GM19463 (cell line): Measurements from ENCODE around the gene FUT8.

ENCODE experiments used
- ATAC-seq: cut with Tn5 transposase; IDR thresholded peaks from one replicate; pipeline ENCODE4 v1.9.1; 2021; ENCODE audit warnings: mild to moderate bottlenecking, moderate library complexity; ENCODE audit not compliant: unreplicated experiment

FUT8 gene

DNA sequence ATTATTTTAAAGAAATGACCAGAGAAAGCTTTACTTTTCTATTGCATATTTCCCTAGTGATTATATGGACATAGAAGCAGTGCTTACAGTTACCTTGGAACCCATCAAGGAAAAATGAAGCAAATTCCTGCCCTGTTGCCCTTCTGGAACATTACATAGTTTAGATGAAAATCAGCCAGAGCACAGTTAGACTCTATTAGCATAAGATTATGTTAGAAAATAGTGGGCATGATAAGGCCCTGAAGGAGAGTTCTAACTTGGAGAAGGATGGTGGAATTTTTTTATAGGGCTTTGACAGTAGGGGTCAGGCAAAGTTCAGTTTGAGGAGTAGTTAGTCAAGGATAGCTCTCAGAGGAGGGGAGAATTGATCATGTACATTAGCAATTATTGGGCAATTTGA is 74.3 kb downstream of the FUT8 start:
- no peak for ATAC-seq

DNA sequence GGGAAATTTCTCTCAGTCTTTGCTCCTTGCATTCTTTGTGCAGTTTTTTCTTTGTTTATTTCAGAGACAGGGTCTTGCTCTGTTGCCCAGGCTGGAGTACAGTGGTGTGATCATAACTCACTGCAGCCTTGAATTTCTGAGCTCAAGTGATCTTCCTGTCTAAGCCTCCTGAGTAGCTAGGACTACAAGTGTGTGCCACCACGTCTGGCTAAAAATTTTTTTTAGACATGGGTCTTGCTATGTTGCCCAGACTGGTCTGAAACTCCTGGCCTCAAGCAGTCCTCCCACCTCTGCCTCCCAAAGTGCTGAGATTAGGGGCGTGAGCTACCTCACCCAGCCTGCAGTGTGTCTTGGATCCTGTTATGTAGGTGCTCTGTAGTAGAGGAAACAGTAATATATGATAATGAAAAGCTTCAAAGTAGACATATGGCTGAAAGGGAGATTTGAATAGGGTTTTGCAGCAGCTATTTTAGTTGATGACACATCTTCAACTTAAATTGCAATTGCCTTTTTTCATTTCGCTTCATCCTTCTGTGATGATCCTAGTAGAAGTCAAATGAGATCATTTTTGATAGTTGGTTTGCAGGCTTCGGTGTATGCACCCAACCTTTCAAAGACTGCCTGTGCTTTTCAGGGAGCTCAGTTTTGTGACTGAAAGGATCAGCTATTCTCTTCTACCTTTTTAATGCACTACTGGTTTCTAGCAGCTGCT is 75.4 kb downstream of the FUT8 start:
- no peak for ATAC-seq

DNA sequence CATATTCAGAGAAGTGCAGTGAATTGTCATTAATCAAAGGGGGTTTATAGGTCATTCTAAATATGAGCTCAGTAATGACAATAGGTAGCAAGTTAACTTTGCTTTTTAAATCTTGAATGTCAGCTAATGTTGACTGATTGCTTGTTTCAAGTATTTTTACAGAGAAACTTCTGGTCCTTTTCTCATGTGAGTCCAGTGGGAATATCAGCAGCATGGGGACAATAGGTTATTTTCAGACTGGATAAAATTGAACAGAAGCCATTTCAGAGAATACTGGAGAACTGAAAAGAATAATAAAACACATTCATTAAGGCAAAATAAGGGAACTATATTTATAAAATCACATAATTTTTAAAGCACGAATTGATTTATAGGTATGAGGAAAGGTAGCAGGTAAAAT is 78.7 kb downstream of the FUT8 start:
- no peak for ATAC-seq

DNA sequence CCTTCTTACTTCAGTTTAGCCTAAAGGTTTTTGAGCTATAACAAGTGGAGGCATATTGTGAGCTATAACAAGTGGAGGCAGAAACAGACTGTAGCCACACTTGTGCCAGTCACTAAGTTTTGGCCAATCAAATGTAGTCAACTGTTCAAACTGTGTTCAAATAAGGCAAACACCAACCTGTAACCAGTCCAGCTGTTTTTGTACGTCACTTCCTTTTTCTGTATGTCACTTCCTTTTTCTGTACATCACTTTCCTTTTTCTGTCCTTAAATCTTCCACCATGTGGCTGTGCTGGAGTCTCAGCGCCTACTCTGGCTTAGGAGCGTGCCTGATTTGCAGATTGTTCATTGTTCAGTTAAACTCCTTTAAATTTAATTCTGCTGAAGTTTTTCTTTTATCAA is 79.7 kb downstream of the FUT8 start:
- no peak for ATAC-seq

DNA sequence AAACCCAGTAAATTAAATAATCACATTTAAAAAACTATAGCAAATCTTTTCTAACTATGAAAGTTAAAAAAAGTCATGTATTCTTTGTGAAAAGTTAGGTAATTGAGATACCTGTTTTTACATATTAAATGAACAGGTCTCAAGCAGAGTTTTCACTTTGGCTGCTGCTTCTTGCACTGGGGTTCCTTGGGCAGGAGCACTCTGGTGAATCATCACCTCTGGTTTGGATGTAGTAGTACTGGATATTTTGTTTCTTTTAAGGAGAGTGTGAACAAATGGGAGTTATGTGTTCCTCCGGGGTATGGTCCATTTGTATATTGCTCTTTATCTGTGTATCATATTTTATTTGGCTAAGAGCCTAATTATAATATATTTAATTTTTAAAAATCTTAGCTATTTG is 82.7 kb downstream of the FUT8 start:
- no peak for ATAC-seq

DNA sequence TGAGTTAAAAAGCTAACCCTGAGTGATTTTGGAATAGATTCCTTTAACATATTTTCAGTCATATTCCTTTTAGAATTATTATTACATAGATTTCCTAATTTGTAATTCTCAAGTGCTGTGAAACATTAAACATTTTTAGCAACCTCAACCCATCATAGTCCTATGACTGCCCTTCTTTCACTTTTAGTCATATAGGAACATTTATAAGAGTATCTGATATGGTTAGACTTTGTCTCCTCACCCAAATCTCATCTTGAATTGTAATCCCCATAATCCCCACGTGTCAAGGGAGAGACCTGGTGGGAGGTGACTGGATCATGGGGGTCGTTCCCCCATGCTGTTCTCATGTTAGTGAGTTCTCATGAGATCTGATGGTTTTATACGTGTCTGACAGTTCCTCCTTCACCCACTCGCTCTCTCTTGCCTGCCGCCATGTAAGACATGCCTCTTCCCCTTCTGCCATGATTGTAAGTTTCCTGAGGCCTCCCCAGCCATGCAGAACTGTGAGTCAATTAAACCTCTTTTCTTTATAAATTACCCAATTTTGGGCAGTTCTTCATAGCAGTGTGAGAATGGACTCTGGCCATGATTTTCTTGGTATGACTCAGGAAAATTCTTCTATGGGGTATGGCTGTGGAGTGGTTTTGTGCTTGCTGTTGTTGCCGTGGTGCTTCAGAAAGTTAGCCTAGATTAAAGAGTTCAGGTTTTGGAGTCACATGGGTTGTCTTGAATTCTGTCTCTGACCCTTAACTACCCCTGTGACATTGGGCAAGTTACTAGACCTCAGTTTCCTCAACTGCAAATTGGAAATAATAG is 83.9 kb downstream of the FUT8 start:
- ATAC-seq, result no peak

DNA sequence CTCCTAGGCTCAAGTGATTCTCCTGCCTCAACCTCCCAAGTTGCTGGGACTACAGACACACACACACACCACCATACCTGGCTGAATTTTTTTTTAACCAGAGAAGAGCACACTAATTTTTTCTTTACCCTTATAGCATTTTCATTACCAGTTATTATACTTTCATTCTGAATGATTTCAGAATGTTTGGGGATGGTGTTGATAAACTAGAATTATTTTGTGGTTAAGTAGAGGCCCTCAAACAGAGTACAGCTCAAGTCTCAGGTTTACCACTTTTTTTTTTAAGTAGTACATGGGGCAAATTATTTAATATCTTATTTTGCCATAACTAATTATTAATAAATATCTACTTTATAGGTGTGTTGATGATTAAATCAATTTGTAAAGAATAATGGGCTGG is 86.6 kb downstream of the FUT8 start:
- ATAC-seq, result no peak

DNA sequence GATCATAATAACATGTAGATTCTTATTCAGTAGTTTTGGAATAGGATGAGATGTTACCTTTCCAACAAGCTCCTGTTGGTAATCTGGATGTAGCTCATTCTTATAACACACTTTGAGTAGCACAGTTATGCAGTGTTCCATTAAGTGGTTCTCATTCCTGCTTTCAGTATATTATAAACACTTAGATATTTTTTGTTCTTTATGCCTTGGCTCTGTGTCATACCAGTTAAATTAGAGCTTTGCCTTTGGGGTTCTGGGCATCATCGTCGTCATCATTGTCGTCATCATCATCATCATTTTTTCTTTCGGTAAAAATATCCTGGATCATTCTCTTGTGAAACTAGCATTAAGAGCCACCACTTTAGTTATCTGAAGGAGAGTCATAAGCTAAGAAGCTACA is 87.5 kb downstream of the FUT8 start:
- ATAC-seq, result no peak

DNA sequence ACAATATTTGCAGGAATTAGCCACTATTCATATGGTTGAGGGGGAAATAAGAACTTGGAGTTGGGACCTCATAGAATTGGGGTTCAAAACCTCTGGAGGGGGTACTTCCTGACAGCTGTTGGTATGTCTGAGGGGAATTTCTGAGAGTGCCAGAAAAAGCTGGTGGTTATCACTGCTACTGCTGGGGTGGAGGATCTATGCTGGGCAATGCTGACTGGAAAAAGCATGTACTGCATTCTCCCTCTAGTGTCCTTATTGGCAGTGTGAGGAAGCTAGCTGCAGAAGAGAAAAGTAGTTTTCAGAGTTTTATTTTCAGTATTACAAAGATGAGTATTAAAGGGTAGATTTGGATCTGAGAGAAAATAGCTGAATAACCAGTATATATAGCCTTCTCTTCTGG is 88.8 kb downstream of the FUT8 start:
- ATAC-seq, result peak; percentile 33

DNA sequence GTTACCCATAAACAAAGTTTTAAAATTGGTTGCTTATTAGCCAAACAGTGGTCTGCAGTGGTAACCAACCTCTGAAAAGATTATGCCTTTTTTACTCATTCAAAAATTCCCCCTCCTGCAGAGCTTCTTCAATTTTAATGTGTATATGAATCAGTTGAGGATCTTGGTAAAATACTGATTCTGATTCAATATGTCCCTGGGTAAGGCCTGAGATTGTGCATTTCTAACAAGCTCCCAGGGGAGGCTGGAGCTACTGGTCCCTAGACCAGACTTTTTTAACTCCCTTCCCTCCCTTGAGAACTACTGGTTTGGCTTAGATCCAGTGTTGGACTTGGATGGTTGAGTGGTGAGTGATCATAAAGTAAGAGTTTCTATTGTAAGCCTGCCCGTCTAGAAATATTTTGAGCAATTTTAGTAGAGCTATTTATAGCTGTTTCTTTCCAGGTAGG is 90.2 kb downstream of the FUT8 start:
- peak; percentile 63 for ATAC-seq

DNA sequence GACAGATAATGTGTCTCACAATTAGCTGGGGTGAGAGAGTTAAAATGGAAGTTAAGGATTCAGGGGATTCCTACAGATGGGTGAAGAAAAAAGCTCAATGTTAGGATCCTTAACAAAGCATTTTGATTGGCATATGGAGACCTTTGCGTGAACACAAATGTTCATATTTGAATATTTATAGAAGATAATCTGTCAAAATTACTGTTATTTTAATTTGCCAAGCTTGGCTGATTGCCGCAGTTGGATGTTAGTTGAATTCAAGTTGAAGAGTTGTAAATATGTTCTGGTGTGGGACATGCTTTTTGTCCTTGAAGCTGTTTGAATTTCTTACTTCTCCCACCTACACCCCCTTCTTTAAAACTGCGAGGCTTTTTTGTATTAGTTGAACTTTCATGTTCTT is 91.2 kb downstream of the FUT8 start:
- no peak for ATAC-seq

DNA sequence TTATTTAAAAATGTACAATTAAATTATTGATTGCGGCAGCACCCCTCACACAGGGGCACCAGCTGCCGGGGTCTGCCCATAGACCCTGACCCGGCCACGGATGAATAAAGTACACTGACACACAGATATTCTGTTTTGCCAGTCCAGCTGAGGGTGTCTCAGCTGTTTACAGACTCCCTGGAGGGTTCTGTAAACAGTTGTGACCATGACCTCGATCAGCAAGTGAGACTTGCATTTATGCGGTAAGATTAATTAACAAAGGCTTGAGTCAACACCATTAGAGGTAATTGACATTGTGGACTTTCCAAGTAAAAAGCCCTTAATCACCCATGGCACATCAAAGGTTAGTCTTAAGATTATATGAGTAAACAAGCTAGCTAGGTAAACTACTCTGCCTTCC is 94.3 kb downstream of the FUT8 start:
- no peak for ATAC-seq

DNA sequence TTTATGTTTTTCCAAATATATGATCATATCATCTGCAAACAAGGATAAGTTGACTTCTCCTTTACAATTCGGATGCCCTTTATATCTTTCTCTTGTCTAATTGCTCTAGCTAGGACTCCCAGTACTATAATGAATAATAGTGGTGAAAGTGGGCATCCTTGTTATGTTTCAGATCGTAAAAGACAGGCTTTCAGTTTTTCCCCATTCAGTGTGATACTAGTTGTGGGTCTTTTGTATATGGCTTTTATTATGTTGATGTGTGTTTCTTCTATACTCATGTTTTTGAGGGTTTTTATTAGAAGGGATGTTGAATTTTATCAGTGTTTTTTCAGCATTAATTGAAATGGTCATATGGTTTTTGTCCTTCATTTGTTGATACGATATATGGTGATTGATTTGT is 97.3 kb downstream of the FUT8 start:
- no peak for ATAC-seq

DNA sequence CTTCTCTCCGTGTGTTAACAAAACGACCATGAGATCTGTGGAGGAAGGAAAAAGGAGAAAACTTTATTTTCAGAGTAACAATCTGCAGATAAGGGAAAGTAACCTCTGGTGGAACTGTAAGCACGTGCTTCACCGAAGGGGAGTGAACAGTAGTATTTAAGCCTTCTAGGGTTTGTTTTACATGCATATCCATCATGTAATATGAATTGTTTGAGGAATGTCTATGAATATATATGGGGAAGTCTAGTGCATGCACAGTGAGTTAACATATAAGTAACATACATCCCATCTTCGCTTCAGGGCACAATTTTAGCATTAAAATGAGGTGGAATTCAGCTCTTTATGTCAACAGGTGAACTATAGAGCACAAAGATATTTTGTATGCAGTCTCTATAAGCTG is 101.1 kb downstream of the FUT8 start:
- ATAC-seq, result no peak

DNA sequence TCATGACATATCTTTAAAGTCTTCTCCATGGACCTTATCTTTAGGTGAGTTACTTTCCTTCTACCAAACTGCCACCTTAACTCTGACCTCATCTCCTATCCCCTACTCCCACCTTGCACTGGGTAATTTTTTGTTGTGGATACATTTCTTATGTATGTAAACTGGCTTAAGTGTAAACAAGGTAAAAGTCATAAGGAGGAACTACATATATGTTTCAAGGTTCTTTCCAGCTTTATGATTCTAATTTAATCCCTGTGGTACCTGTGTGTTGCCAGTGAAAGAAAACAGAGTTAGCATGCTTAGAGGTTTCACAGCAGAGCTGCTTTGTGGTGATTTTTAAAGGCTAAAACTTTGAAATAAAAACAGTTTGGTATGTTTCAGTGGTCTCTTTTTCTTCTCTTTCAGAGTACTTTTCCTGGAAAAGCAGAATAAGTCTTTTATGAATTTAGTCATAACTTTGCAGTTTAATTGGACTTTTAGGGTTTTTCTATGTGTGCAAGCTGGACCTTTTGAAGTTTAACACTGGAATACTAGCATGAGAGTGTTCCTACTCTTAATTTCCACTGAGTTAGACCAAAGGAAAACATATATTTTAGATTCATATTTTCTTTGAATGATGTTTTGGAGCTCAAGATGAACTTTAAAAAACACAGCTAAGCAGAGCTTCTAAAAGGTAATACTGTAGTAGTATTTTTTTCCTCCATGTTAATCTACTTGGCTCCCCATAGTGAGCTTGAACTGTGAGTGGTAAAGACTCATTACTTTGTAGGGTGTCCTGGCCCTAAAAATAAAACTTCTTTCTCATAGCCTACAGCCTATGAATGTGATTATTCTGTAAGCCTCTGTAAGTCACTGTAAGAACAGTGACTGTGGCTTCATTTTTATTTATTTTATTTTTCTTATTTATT is 105.4 kb downstream of the FUT8 start:
- ATAC-seq, result no peak

DNA sequence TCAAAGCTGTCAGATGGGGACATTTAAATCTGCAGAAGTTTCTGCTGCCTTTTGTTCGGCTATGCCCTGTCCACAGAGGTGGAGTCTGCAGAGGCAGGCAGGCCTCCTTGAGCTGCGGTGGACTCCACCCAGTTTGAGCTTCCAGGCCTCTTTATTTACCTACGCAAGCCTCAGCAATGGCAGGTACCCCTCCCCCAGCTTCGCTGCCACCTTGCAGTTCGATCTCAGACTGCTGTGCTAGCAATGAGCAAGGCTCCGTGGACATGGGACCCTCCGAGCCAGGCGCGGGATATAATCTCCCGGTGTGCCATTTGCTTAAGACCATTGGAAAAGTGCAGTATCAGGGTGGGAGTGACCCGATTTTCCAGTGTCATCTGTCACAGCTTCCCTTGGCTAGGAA is 115.5 kb downstream of the FUT8 start:
- no peak for ATAC-seq

DNA sequence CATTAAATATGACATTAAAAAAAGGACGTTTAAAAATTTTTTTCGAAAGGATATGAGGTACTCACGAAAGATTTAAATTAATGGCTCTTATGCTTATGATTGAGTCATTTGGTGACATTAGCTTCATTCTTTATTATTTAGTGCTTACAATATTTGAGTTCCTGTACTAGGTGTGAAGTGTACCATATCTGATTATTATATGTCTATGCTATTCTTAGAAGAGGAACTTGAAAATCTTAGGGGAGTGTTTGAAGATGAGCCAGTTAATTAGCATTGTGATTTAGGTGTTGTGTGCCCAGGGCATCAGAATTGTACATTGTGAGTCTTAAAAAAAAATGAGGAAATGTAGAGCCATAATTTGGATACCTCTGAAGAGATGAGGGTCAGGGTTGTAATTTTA is 118.6 kb downstream of the FUT8 start:
- no peak for ATAC-seq

DNA sequence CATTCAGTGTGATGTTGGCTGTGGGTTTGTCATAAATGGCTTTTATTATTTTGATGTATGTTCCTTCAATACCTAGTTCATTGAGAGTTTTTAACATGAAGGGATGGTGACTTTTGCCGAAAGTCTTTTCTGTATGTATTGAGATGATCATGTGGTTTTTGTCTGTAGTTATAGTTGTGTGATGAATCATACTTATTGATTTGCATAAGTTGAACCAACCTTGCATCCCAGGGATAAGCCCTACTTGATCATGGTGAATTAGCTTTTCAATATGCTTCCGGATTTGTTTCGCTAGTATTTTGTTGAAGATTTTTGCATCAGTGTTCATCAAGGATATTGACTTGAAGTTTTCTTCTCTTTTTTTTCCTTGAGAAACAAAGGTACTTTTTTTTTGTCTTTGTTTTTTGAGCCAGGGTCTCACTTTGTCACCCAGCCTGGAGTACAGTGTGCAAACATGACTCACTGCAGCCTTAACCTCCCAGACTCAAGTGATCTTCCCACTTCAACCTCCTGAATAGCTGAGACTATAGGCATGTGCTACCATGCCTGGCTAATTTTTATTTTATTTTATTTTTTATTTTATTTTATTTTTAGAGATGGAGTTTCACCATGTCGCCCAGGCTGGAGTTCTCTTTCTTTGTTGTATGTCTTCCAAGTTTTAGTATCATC is 121.3 kb downstream of the FUT8 start:
- no peak for ATAC-seq

DNA sequence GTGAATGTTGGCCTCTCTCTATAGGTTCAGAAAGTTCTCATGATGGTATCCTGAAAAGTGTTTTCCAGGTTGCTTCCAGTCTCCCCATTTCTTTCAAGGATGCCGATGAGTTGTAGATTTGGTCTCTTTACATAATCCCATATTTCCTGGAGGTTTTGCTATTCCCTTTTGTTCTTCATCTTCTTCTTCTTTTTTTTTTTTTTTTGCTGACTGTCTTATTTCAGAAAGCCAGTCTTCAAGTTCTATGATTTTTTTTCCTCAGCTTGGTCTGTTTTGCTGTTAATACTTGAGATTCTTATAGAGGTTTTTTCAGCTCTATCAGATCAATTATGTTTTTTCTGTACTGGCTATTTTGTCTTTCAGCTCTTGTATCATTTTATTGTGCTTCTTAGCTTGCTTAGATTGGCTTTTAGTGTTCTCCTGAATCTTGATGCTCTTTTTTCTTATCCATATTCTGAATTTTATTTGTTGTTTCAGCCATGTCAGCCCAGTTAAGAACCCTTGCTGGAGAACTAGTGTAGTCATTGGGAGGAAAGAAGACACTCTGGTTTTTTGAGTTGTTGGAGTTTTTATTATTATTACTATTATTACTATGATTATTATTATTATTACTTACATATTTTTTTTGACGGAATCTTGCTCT is 124.4 kb downstream of the FUT8 start:
- no peak for ATAC-seq

DNA sequence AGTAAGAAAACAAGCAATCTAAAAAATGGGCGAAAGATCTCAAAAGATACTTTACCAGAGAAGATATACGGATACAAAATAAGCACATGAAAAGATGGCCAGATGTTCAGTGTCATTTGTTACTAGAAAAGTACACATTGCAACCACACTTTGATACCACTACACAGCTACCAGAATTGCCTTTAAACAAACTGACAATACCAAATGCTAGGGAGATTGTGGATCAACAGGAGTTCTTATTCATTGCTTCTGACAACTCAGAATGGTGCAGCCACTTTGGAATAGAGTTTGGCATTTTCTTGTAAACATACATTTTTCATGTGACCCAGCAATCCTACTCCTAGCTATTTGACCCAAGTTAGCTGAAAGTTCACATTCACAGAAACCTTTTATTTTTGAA is 136.3 kb downstream of the FUT8 start:
- ATAC-seq, result no peak
